Activated CD4-positive, CD25-positive, alpha-beta regulatory T cell treated with anti-CD3 and anti-CD28 coated beads, Interleukin-2, amount 50 U/mL, for 24 hours (primary cell): Measurements from ENCODE around the gene RALB.
"Not testable (repeated sequence)": the region's sequence is repeated elsewhere in the genome, so short reads cannot be mapped to it uniquely, and the experiment has no call there.

ENCODE experiments used
- ATAC-seq, 2 donors: fragments of 150-1000 bp; cut with Tn5 transposase; one replicate each; pipeline ENCODE4 v1.10.0; 2021; ENCODE audit warnings: mild to moderate bottlenecking in 1 of 2, moderate library complexity in 1 of 2

The RALB gene

GRCh38 chr2:120317180-120317533 lies 64.5 kb downstream of the RALB start:
- ATAC-seq, result no peak

GRCh38 chr2:120317916-120318315 lies 65.3 kb downstream of the RALB start:
- ATAC-seq, result no peak

- ATAC-seq, result no peak
These were observed 66.0 kb downstream of the RALB start for GRCh38 chr2:120318626-120319025.

GRCh38 chr2:120319123-120319522 lies 66.5 kb downstream of the RALB start:
- no peak for ATAC-seq

- ATAC-seq, result no peak
These were observed 67.2 kb downstream of the RALB start for GRCh38 chr2:120319686-120320317.

GRCh38 chr2:120320318-120320851 lies 67.7 kb downstream of the RALB start:
- no peak for ATAC-seq

- ATAC-seq, result not testable (repeated sequence)
These were observed 68.4 kb downstream of the RALB start for GRCh38 chr2:120320887-120321556.

GRCh38 chr2:120321721-120322284 lies 69.2 kb downstream of the RALB start:
- ATAC-seq, result no peak

GRCh38 chr2:120322329-120322728 lies 69.7 kb downstream of the RALB start:
- ATAC-seq, result no peak

GRCh38 chr2:120323214-120323613 lies 70.6 kb downstream of the RALB start:
- ATAC-seq, result no peak

GRCh38 chr2:120323807-120324399 lies 71.3 kb downstream of the RALB start:
- no peak for ATAC-seq

GRCh38 chr2:120324933-120325332 lies 72.3 kb downstream of the RALB start:
- ATAC-seq, result no peak

GRCh38 chr2:120326066-120326465 lies 73.4 kb downstream of the RALB start:
- ATAC-seq, result no peak

GRCh38 chr2:120330946-120331822 lies 78.5 kb downstream of the RALB start:
- no peak for ATAC-seq

- ATAC-seq, result no peak
These were observed 79.3 kb downstream of the RALB start for GRCh38 chr2:120331903-120332302.

- ATAC-seq, result no peak
These were observed 79.7 kb downstream of the RALB start for GRCh38 chr2:120332384-120332783.

- no peak for ATAC-seq
These were observed 81.4 kb downstream of the RALB start for GRCh38 chr2:120334068-120334467.

GRCh38 chr2:120336749-120337148 lies 84.1 kb downstream of the RALB start:
- no peak for ATAC-seq

GRCh38 chr2:120338015-120338414 lies 85.4 kb downstream of the RALB start:
- no peak for ATAC-seq

- ATAC-seq, result no peak
These were observed 89.3 kb downstream of the RALB start for GRCh38 chr2:120341977-120342376.

GRCh38 chr2:120342446-120342845 lies 89.8 kb downstream of the RALB start:
- no peak for ATAC-seq

- no peak for ATAC-seq
These were observed 90.4 kb downstream of the RALB start for GRCh38 chr2:120343100-120343432.
